ENCODE measurements around the gene CTNNA2.

DNA sequence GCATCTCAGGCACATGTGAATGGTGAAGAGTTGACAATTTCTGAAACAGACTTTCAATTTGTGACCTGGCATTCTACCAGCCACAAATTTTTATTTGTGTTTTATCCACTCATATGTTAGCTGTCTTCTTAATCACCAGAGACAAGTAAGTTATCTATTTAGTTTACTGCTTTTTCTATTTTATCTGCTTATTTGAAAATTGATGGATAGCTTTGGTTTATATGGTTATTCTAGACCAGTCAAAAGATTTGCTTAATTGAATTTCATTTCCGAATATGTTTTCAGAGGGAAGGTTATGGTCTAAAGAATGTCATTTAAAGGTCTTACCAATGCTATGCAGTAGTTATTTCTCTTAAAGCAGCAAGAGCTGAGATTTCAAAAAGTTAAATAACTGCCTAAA, 835.2 kb downstream of the CTNNA2 start:
- TF ChIP-seq, protein P1, sequence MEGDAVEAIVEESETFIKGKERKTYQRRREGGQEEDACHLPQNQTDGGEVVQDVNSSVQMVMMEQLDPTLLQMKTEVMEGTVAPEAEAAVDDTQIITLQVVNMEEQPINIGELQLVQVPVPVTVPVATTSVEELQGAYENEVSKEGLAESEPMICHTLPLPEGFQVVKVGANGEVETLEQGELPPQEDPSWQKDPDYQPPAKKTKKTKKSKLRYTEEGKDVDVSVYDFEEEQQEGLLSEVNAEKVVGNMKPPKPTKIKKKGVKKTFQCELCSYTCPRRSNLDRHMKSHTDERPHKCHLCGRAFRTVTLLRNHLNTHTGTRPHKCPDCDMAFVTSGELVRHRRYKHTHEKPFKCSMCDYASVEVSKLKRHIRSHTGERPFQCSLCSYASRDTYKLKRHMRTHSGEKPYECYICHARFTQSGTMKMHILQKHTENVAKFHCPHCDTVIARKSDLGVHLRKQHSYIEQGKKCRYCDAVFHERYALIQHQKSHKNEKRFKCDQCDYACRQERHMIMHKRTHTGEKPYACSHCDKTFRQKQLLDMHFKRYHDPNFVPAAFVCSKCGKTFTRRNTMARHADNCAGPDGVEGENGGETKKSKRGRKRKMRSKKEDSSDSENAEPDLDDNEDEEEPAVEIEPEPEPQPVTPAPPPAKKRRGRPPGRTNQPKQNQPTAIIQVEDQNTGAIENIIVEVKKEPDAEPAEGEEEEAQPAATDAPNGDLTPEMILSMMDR (IDR thresholded peaks at IDR 0.05; ENCODE audit: borderline replicate concordance, extremely low read depth, low read length, poor library complexity, severe bottlenecking), result no peak
- TF ChIP-seq EZH2 (IDR thresholded peaks at IDR 0.05; ENCODE audit: borderline replicate concordance, low read depth, low read length, severe bottlenecking), result no peak
